Fibroblast of skin of left quadriceps (primary cell): ENCODE measurements around the gene OVCA2.
A peak's percentile ranks its signal among the peaks of the same experiment; 100 is the strongest.

Experiments used
- DNase-seq, 2 experiments: peaks; one replicate each; pipeline ENCODE4 v3.0.0-alpha.2; 2013; ENCODE audit warnings: low read depth in 2 of 2

OVCA2 gene

GRCh38 chr17:2086306-2086705 lies 44.5 kb downstream of the OVCA2 start:
- DNase-seq, result no peak

DNA sequence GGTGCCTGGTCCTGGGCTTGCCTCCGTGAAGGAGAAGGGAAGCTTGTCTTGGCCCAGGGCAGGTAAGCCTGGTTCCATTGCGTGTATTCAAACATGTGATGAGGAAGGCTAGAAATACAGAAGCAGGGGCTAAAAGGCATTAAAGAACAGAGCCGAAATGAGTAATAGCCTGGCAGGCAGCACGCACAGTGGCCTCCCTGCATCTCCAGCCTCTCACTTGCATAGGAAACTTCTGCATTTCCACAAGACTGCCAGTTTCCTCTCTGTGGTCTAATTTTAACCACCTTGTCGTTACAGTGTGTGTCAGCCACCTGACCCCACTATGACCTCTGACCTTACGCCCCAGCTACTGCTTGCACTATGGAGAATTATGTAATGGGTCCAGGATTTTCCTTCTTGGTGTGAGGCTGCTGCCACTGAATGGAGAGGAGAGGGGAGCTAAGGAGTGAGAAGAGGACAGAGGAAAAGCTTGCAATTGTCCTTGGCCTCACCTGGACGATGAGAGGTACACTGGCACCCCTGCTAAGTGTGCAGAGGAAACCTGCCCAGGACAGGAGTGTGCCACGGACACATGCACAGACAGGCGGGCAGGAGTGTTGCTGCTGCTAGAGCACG lies 45.9 kb downstream of the OVCA2 start:
- no peak for DNase-seq

DNA sequence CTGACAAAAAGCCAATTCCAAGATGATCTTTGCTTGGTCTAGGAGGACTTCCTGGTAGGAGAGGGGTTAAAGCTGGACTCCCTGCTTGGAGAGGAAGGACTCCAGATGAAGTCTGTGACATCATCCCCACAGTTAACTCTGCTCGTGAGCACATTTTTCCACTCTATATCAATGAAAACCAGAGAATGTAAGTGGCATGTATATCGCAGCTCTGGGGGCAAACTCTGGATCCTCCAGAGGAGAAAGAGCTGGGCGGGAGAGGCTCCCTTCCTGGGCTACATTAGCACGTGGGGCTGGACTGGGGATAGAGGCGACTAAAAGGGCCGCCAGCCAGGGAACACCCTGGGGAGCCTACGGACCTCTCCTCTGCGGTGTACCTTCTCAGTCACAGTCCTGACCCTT lies 47.2 kb downstream of the OVCA2 start:
- DNase-seq, result no peak

DNA sequence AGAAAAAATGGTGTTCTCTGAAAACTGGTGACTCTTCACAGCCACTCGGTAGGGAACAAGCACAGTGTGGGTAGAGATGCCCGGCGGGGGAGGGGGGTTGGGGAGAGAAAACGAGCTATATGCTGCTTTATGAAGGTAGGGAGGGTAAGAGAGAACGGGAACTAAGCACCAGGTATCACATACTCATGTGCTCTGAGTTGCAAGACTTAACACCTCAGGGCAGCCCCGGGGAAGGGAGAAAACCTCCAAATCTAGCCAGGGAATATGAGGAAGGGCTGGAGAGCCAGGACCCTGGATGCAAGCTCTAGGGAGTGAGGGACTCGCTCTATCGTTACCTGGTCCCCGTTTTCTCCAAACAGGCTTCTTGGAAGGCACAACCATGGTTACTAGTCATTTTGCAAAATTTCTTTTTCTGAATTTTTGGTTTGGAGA lies 48.4 kb downstream of the OVCA2 start:
- DNase-seq, result no peak

DNA sequence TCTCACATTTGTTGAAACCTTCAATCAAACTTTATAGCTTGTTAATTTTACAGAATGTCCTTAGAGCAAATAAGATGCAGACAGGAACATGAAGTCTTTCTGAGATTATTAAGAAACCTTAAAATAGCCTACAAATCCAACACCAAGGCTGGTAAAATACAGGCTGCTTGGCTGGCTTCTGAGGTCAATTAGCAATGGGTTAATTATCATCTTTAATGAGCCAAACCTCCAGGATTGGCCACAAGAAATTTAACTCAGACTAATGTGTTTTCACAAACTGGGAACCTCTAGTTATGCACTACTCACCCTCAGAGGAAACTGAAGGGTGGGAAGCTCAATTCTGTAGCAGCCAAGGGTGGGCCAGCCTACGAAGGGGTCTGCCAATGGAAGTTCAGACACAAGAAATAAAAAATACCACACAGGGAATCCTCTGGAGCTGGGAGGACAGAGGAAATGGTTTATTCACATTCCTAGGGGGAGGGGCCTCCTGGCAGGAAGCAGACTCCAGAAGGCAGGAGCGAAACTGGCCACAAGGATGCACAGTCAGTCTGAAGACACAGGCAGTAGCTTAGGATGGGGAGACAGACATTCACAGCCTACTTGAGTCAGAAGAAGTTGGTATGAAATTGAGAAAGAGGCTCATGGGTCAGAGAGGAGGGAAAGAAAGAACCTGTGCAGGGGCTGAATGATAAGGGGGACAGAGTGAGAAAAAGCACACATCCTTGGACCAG lies 49.1 kb downstream of the OVCA2 start:
- DNase-seq, result peak; percentile 95

GRCh38 chr17:2092253-2092652 lies 50.4 kb downstream of the OVCA2 start:
- DNase-seq, result no peak
